Stomach (tissue), 9 donors: ENCODE measurements around the gene XRCC3. TPM values are rescaled to one million over a fixed set of nuclear protein-coding genes. Genes with fewer than 3 reads are reported as not detected.

Experiments
- DNase-seq, 2 donors: peaks; one replicate each; pipeline versions ENCODE4 v3.0.0 to v3.0.0-alpha.2; 2013 to 2019
- H3K27ac ChIP-seq, 5 donors: fragments of 200-600 bp in 4 of 5; sonication (generic) in 4 of 5; one replicate each; pipeline ENCODE4 v1.5.1; 2013 to 2019; ENCODE audit warnings: mild to moderate bottlenecking in 1 of 5, moderate library complexity in 1 of 5
- H3K27me3 ChIP-seq, 3 donors: fragments of 200-600 bp; sonication (generic); one replicate each; pipeline ENCODE4 v1.5.1; 2017 to 2019; ENCODE audit warnings: mixed run types in 1 of 3
- H3K36me3 ChIP-seq, 4 donors: fragments of 200-600 bp; sonication (generic); 1 replicate in 3 of 4; 2 replicates in 1 of 4; pipeline ENCODE4 v1.5.1; 2016 to 2019
- H3K4me1 ChIP-seq, 4 donors: fragments of 200-600 bp; sonication (generic); one replicate each; pipeline ENCODE4 v1.5.1; 2016 to 2019
- H3K4me3 ChIP-seq, 4 donors: fragments of 200-600 bp; sonication (generic) in 3 of 4; one replicate each; pipeline ENCODE4 v1.5.1; 2016 to 2019; ENCODE audit warnings: mild to moderate bottlenecking in 1 of 4
- H3K9me3 ChIP-seq, 4 donors: fragments of 200-600 bp; sonication (generic); one replicate each; pipeline ENCODE4 v1.5.1; 2016 to 2019
- CTCF ChIP-seq, 7 experiments: fragments of 450-650 bp in 4 of 7; fragments of 200-600 bp in 3 of 7; sonication (generic) in 3 of 7; IDR thresholded peaks; one replicate each; pipeline ENCODE4 v1.5.1; 2016 to 2019; ENCODE audit warnings: antibody characterized with exemption in 7 of 7, control low read depth in 2 of 7, mild to moderate bottlenecking in 1 of 7
- EP300 ChIP-seq: sonication (generic); formaldehyde crosslinking; IDR thresholded peaks from one replicate; pipeline ENCODE4 v1.6.1; 2017; ENCODE audit warnings: antibody characterized with exemption
- POLR2A ChIP-seq, 4 donors: fragments of 450-650 bp; IDR thresholded peaks; one replicate each; pipeline ENCODE4 v1.6.1; 2016; ENCODE audit warnings: antibody characterized with exemption in 4 of 4, control low read depth in 2 of 4, mild to moderate bottlenecking in 1 of 4, moderate library complexity in 1 of 4
- POLR2AphosphoS5 ChIP-seq, 3 donors: sonication (generic); formaldehyde crosslinking; IDR thresholded peaks; one replicate each; pipeline ENCODE4 v1.6.1; 2016; ENCODE audit warnings: antibody characterized with exemption in 3 of 3
- WGBS, 5 donors: extraction: QIAGEN DNeasy Blood & Tissue Kit in 3 of 5; methylation state at CpG; one replicate each; pipeline versions ENCODE4 v1.1.5 to v1.1.7; 2013 to 2018; 5-methylcytosine and 5-hydroxymethylcytosine counted together
- intact Hi-C: fragments of 100-400 bp; cut with DNase I; formaldehyde crosslinking; loops from one replicate; pipeline ENCODE4 v1.15.1; 2023; ENCODE audit warnings: low total_unique reads
- polyA plus RNA-seq, 3 donors: library from polyadenylated mRNA; stranded (reverse); fragments of 200-250 nt; gene quantifications; one replicate each; pipeline ENCODE4 v1.2.3, GENCODE V29; 2013
- total RNA-seq, 5 donors: library from RNA; depleted of rRNA; stranded (reverse); fragments of >200 nt; gene quantifications; one replicate each; pipeline versions ENCODE4 v1.1.0 to v1.2.3, GENCODE V29; 2014 to 2016
- donor health status: healthy with polysubstance abuse.
- donor health status: Bipolar disorder and iron deficiency.
- donor health status: healthy.

The XRCC3 gene
- total and polyA plus RNA-seq, 8 donors: 2.6 to 70.1 (median 6.3) TPM

- TF ChIP-seq POLR2AphosphoS5 (IDR thresholded peaks at IDR 0.05): no peak
- no peak for TF ChIP-seq POLR2A (IDR thresholded peaks at IDR 0.05)
- no peak for TF ChIP-seq CTCF (IDR thresholded peaks at IDR 0.05)
- no peak for TF ChIP-seq EP300
- peaks cover 55 to 100% (median 99%) of the 10 kb centered on the region in 4 donors for H3K36me3 ChIP-seq
- WGBS, 5 donors: 88 to 94% (median 90%) methylated on average over 23 of the region's 23 CpGs
These were observed 29.7 kb downstream of the XRCC3 start for GRCh38 chr14:103685276-103686211.

GRCh38 chr14:103684871-103685270 lies 30.4 kb downstream of the XRCC3 start:
- H3K27ac ChIP-seq: no peak overlapping the region
- peaks cover 0 to 24% (median 12%) of the 10 kb centered on the region in 4 donors for H3K4me1 ChIP-seq
- no peaks in the 10 kb centered on the region for H3K27me3 ChIP-seq
- no peak overlapping the region for H3K4me3 ChIP-seq
- DNase-seq: no peak
- H3K36me3 ChIP-seq: peaks cover 61 to 100% (median 99%) of the 10 kb centered on the region in 4 donors
- intact Hi-C loops: no loop called here
- H3K9me3 ChIP-seq: no peaks in the 10 kb centered on the region
- WGBS, 5 donors: 87 to 92% (median 90%) methylated on average over 15 of the region's 15 CpGs
- TF ChIP-seq CTCF (IDR thresholded peaks at IDR 0.05): no peak
- no peak for TF ChIP-seq POLR2AphosphoS5 (IDR thresholded peaks at IDR 0.05)
- TF ChIP-seq EP300: no peak
- TF ChIP-seq POLR2A (IDR thresholded peaks at IDR 0.05): no peak

More at GRCh38 chr14:103685276-103686211, 29.7 kb downstream of the XRCC3 start:
- H3K27ac ChIP-seq: no peak overlapping the region
- H3K4me1 ChIP-seq: peaks cover 0 to 24% (median 11%) of the 10 kb centered on the region in 4 donors
- H3K27me3 ChIP-seq: no peaks in the 10 kb centered on the region
- no peak overlapping the region for H3K4me3 ChIP-seq
- H3K9me3 ChIP-seq: no peaks in the 10 kb centered on the region
- intact Hi-C loops: no loop called here
- DNase-seq: no peak

GRCh38 chr14:103684471-103684870 lies 30.8 kb downstream of the XRCC3 start:
- H3K4me1 ChIP-seq: peaks cover 0 to 24% (median 10%) of the 10 kb centered on the region in 4 donors
- H3K27me3 ChIP-seq: no peaks in the 10 kb centered on the region
- no peak overlapping the region for H3K27ac ChIP-seq
- WGBS, 5 donors: 70 to 91% (median 84%) methylated on average over 6 of the region's 6 CpGs
- TF ChIP-seq EP300 (no peak), CTCF (IDR thresholded peaks at IDR 0.05) (no peak), POLR2AphosphoS5 (IDR thresholded peaks at IDR 0.05) (no peak), POLR2A (IDR thresholded peaks at IDR 0.05) (no peak)
- no peak overlapping the region for H3K4me3 ChIP-seq
- intact Hi-C loops: no loop called here
- DNase-seq: no peak
- no peaks in the 10 kb centered on the region for H3K9me3 ChIP-seq
- peaks cover 63 to 100% (median 99%) of the 10 kb centered on the region in 4 donors for H3K36me3 ChIP-seq

GRCh38 chr14:103683139-103683538 lies 32.1 kb downstream of the XRCC3 start:
- no peak overlapping the region for H3K27ac ChIP-seq
- DNase-seq: no peak
- TF ChIP-seq POLR2AphosphoS5 (IDR thresholded peaks at IDR 0.05) (no peak), CTCF (IDR thresholded peaks at IDR 0.05) (no peak), POLR2A (IDR thresholded peaks at IDR 0.05) (no peak), EP300 (no peak)
- no peaks in the 10 kb centered on the region for H3K27me3 ChIP-seq
- H3K9me3 ChIP-seq: no peaks in the 10 kb centered on the region
- H3K36me3 ChIP-seq: peaks cover 67 to 100% (median 99%) of the 10 kb centered on the region in 4 donors
- peaks cover 0 to 19% (median 9%) of the 10 kb centered on the region in 4 donors for H3K4me1 ChIP-seq
- WGBS, 5 donors: 80 to 86% (median 82%) methylated on average over 15 of the region's 15 CpGs
- H3K4me3 ChIP-seq: no peak overlapping the region
- intact Hi-C loops: no loop called here
